B cell (primary cell): ENCODE measurements around the gene WDR1.

Experiments used
- EZH2 ChIP-seq: IDR thresholded peaks from 2 replicates; pipeline ENCODE4 v1.6.1; 2012; ENCODE audit warnings: borderline replicate concordance, low read depth, mild to moderate bottlenecking, moderate library complexity, low read length; ENCODE audit not compliant: insufficient read depth, poor library complexity, severe bottlenecking
- TF ChIP-seq, protein P1 (sequence below): fragments of 200-600 bp; IDR thresholded peaks from one replicate; pipeline ENCODE4 v1.8.0; 2022; ENCODE audit warnings: antibody characterized with exemption, mild to moderate bottlenecking

GRCh38 chr4:10080589-10081217 is 35.9 kb downstream of the WDR1 start:
- TF ChIP-seq, protein P1, sequence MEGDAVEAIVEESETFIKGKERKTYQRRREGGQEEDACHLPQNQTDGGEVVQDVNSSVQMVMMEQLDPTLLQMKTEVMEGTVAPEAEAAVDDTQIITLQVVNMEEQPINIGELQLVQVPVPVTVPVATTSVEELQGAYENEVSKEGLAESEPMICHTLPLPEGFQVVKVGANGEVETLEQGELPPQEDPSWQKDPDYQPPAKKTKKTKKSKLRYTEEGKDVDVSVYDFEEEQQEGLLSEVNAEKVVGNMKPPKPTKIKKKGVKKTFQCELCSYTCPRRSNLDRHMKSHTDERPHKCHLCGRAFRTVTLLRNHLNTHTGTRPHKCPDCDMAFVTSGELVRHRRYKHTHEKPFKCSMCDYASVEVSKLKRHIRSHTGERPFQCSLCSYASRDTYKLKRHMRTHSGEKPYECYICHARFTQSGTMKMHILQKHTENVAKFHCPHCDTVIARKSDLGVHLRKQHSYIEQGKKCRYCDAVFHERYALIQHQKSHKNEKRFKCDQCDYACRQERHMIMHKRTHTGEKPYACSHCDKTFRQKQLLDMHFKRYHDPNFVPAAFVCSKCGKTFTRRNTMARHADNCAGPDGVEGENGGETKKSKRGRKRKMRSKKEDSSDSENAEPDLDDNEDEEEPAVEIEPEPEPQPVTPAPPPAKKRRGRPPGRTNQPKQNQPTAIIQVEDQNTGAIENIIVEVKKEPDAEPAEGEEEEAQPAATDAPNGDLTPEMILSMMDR: no peak
- TF ChIP-seq EZH2: no peak
